ENCODE results near the gene KCNH1. TPM values are rescaled to one million over a fixed set of nuclear protein-coding genes. Genes with fewer than 3 reads are reported as not detected.

Gene KCNH1
- total and polyA plus RNA-seq, 8 donors, result 0.04 to 0.54 (median 0.13) TPM

GRCh38 chr1:210755991-210756659 lies 377.8 kb downstream of the KCNH1 start:
- Histone ChIP-seq H3K4me1 (no peaks in the 10 kb centered on the region), H3K9me3 (peaks cover 0 to 9% of the 10 kb centered on the region in 2 donors), H3K27me3 (no peaks in the 10 kb centered on the region), H3K4me3 (no peak overlapping the region), H3K27ac (no peak overlapping the region), H3K36me3 (no peaks in the 10 kb centered on the region)
- TF ChIP-seq CTCF (IDR thresholded peaks at IDR 0.05), result no peak
- intact Hi-C loops (cut with DNase I), result no loop called here
- ATAC-seq, result no peak
- no peak for DNase-seq

DNA sequence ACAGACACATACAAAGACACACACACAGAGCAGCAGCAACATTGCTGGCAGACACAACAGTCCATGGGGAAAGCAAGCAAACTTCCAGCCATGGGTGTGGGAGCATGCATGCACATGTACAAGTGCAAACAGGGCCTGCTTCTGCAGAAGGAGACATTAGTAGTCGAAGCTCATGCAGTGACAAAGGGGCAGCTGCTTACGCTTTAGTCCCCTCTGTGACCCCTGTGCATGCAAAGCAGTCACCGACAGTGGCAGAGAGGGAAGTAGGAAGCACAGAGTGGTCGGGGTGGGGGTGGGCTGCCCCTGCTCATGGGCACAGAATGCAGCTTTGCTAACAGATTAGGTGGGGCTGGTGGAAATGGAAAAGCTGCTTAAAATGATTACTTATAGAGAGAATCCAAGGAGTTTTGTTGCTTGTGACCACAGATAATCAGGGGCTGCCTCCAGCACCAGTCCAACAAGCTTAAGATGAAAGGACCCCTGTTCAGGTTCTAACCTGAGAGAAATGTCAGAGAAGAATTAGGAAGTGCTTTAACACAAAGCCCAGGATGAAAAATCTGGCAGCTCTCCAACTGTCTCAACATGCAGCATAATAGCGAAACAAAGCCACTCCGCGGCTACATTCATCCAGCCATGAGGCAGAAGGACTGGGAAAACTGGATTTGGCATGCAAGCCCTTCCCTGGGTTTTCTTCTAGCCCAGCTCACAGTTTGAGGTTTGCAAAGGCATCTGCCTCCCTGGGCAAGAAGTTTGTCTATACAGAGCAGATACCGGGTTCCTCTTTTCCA lies 378.9 kb downstream of the KCNH1 start:
- no peak for TF ChIP-seq CTCF (IDR thresholded peaks at IDR 0.05)
- intact Hi-C loops (cut with DNase I), result no loop called here
- no peaks in the 10 kb centered on the region for H3K27me3 ChIP-seq
- no peaks in the 10 kb centered on the region for H3K36me3 ChIP-seq
- H3K27ac ChIP-seq, result no peak overlapping the region
- no peak for ATAC-seq
- peak in 2 of 4 donors; percentile 11 to 36 for DNase-seq
- H3K4me3 ChIP-seq, result no peak overlapping the region
- H3K9me3 ChIP-seq, result peaks cover 0 to 8% of the 10 kb centered on the region in 2 donors
- no peaks in the 10 kb centered on the region for H3K4me1 ChIP-seq

DNA sequence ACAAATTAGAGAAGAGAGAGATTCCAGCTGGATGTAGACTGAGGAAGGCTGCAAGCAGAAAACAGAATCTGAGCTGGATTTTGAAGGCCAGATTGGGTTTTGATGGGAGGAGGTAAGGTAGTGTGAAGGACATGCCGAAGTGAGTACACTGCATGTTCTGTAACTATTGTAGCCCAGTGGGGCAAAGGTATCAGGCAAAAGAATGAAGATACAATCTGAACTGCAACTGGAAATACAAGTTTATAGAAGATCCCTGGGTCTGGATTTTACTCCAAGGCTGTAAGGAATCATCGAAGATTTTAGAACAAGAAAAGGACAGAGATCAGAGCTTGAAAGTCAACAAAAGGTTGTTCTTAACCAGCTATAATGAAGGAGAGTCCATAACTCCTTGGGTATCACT lies 382.0 kb downstream of the KCNH1 start:
- DNase-seq (no peak), ATAC-seq (no peak)
- Histone ChIP-seq H3K36me3 (no peaks in the 10 kb centered on the region), H3K9me3 (no peaks in the 10 kb centered on the region), H3K27me3 (no peaks in the 10 kb centered on the region), H3K4me1 (no peaks in the 10 kb centered on the region), H3K27ac (no peak overlapping the region), H3K4me3 (no peak overlapping the region)
- TF ChIP-seq CTCF (IDR thresholded peaks at IDR 0.05), result no peak
- intact Hi-C loops (cut with DNase I), result no loop called here

DNA sequence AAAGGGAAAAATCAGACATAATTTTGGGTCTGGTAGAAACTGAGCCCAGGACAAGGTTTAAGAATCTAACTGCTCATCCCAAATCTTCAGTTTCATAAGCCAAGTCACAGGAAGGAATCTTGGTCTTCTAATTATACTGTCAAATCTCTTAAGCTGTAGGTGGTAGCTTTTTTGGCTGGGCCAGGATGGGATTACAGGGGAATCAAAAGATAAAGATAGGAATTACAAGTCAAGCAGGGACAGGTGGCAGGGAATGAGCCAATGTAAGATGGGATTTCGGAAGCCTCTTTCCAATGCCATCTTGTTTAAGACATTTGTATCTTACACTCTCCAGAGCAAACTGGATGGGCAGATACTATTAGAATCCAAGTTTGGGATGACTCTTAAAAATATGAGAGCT lies 383.5 kb downstream of the KCNH1 start:
- Histone ChIP-seq H3K27ac (no peak overlapping the region), H3K9me3 (no peaks in the 10 kb centered on the region), H3K4me1 (no peaks in the 10 kb centered on the region), H3K4me3 (no peak overlapping the region), H3K36me3 (no peaks in the 10 kb centered on the region), H3K27me3 (no peaks in the 10 kb centered on the region)
- intact Hi-C loops (cut with DNase I), result no loop called here
- ATAC-seq, result no peak
- no peak for DNase-seq
- no peak for TF ChIP-seq CTCF (IDR thresholded peaks at IDR 0.05)

GRCh38 chr1:210748796-210749195 lies 385.2 kb downstream of the KCNH1 start:
- Histone ChIP-seq H3K27me3 (no peaks in the 10 kb centered on the region), H3K36me3 (no peaks in the 10 kb centered on the region), H3K9me3 (no peaks in the 10 kb centered on the region), H3K27ac (no peak overlapping the region), H3K4me3 (no peak overlapping the region), H3K4me1 (no peaks in the 10 kb centered on the region)
- no peak for TF ChIP-seq CTCF (IDR thresholded peaks at IDR 0.05)
- no peak for ATAC-seq
- intact Hi-C loops (cut with DNase I), result no loop called here
- DNase-seq, result no peak
